Tibial artery (tissue), 4 donors: ENCODE results near the gene PTPN20.

Experiments used
- DNase-seq, 2 donors: peaks; one replicate each; pipeline ENCODE4 v3.0.0-alpha.2; 2019
- H3K27ac ChIP-seq, 2 donors: fragments of 200-600 bp; sonication (generic) in 1 of 2; 1 replicate in 1 of 2; 2 replicates in 1 of 2; pipeline ENCODE4 v1.5.1; 2018 to 2019; ENCODE audit warnings: mild to moderate bottlenecking in 1 of 2
- H3K27me3 ChIP-seq, 2 donors: fragments of 200-600 bp; sonication (generic) in 1 of 2; one replicate each; pipeline versions ENCODE4 v1.5.1 to v1.6.0; 2016 to 2019
- H3K36me3 ChIP-seq, 3 donors: fragments of 200-600 bp; sonication (generic) in 2 of 3; one replicate each; pipeline ENCODE4 v1.5.1; 2016 to 2019; ENCODE audit warnings: mild to moderate bottlenecking in 2 of 3
- H3K4me1 ChIP-seq, 4 donors: fragments of 200-600 bp; sonication (generic) in 2 of 4; 1 replicate in 3 of 4; 2 replicates in 1 of 4; pipeline ENCODE4 v1.5.1; 2016 to 2019
- H3K4me3 ChIP-seq, 2 donors: fragments of 200-600 bp; sonication (generic) in 1 of 2; 1 replicate in 1 of 2; 2 replicates in 1 of 2; pipeline ENCODE4 v1.5.1; 2018 to 2019; ENCODE audit warnings: mild to moderate bottlenecking in 2 of 2
- H3K9me3 ChIP-seq, 3 donors: fragments of 200-600 bp; sonication (generic) in 1 of 3; one replicate each; pipeline ENCODE4 v1.5.1; 2016 to 2019
- CTCF ChIP-seq, 2 experiments: fragments of 200-600 bp in 1 of 2; fragments of 450-650 bp in 1 of 2; IDR thresholded peaks; one replicate each; pipeline ENCODE4 v1.5.1; 2017 to 2019; ENCODE audit warnings: antibody characterized with exemption in 2 of 2, mild to moderate bottlenecking in 1 of 2, moderate library complexity in 1 of 2
- intact Hi-C: fragments of 100-400 bp; cut with DNase I; formaldehyde crosslinking; loops from one replicate; pipeline ENCODE4 v1.15.0; 2023; ENCODE audit warnings: low total_unique reads

Gene PTPN20

GRCh38 chr10:47008769-47009168 lies 97.5 kb downstream of the PTPN20 start:
- no peak for TF ChIP-seq CTCF (IDR thresholded peaks at IDR 0.05)
- Histone ChIP-seq H3K9me3 (no peaks in the 10 kb centered on the region), H3K4me1 (no peaks in the 10 kb centered on the region), H3K36me3 (no peaks in the 10 kb centered on the region), H3K27me3 (peaks cover 0 to 3% of the 10 kb centered on the region in 2 donors), H3K4me3 (no peak overlapping the region), H3K27ac (no peak overlapping the region)
- intact Hi-C loops = no loop called here
- DNase-seq = no peak

- no peak overlapping the region for H3K27ac ChIP-seq
- no peak overlapping the region for H3K4me3 ChIP-seq
- peaks cover 0 to 4% (median 1%) of the 10 kb centered on the region in 4 donors for H3K4me1 ChIP-seq
- no peaks in the 10 kb centered on the region for H3K9me3 ChIP-seq
- peaks cover 0 to 4% of the 10 kb centered on the region in 2 donors for H3K27me3 ChIP-seq
- DNase-seq = no peak
- TF ChIP-seq CTCF (IDR thresholded peaks at IDR 0.05) = no peak
- intact Hi-C loops = no loop called here
- H3K36me3 ChIP-seq = no peaks in the 10 kb centered on the region
Measured at GRCh38 chr10:47009215-47009838, 98.1 kb downstream of the PTPN20 start.

GRCh38 chr10:47010036-47010435 lies 98.8 kb downstream of the PTPN20 start:
- DNase-seq = no peak
- Histone ChIP-seq H3K4me3 (no peak overlapping the region), H3K4me1 (peaks cover 0 to 4% (median 1%) of the 10 kb centered on the region in 4 donors), H3K9me3 (no peaks in the 10 kb centered on the region), H3K27ac (no peak overlapping the region), H3K36me3 (no peaks in the 10 kb centered on the region), H3K27me3 (peaks cover 0 to 4% of the 10 kb centered on the region in 2 donors)
- intact Hi-C loops = no loop called here
- TF ChIP-seq CTCF (IDR thresholded peaks at IDR 0.05) = no peak

- no peak for DNase-seq
- intact Hi-C loops = no loop called here
- no peak overlapping the region for H3K27ac ChIP-seq
Measured at GRCh38 chr10:47012214-47012613, 101.0 kb downstream of the PTPN20 start.

GRCh38 chr10:47013507-47014154 lies 102.4 kb downstream of the PTPN20 start:
- peaks cover 0 to 4% (median 1%) of the 10 kb centered on the region in 4 donors for H3K4me1 ChIP-seq
- intact Hi-C loops = no loop called here
- peak; percentile 78 to 79 for DNase-seq
- H3K9me3 ChIP-seq = no peaks in the 10 kb centered on the region
- H3K27ac ChIP-seq = no peak overlapping the region
- no peak overlapping the region for H3K4me3 ChIP-seq
- peaks cover 0 to 12% of the 10 kb centered on the region in 2 donors for H3K27me3 ChIP-seq
- TF ChIP-seq CTCF (IDR thresholded peaks at IDR 0.05) = no peak
- H3K36me3 ChIP-seq = no peaks in the 10 kb centered on the region

More at GRCh38 chr10:47012214-47012613, 101.0 kb downstream of the PTPN20 start:
- TF ChIP-seq CTCF (IDR thresholded peaks at IDR 0.05) = no peak
- H3K9me3 ChIP-seq = no peaks in the 10 kb centered on the region
- no peak overlapping the region for H3K4me3 ChIP-seq
- H3K4me1 ChIP-seq = peaks cover 0 to 4% (median 1%) of the 10 kb centered on the region in 4 donors
- H3K36me3 ChIP-seq = no peaks in the 10 kb centered on the region
- peaks cover 0 to 12% of the 10 kb centered on the region in 2 donors for H3K27me3 ChIP-seq
